HepG2 (cell line): Measurements from ENCODE around the gene MPZ. TPM values are rescaled to one million over a fixed set of nuclear protein-coding genes. Genes with fewer than 3 reads are reported as not detected.

Experiments used
- CENPT ChIP-seq: sonication (generic); formaldehyde crosslinking; IDR thresholded peaks from 2 replicates; pipeline ENCODE4 v1.8.0; 2022; ENCODE audit warnings: low read depth, mild to moderate bottlenecking, moderate library complexity, missing genetic modification reagents
- HDAC1 ChIP-seq: sonication (generic); formaldehyde crosslinking; IDR thresholded peaks from 2 replicates; pipeline ENCODE4 v1.5.1; 2020; ENCODE audit warnings: mild to moderate bottlenecking, missing genetic modification reagents
- HOXD1 ChIP-seq: sonication (generic); formaldehyde crosslinking; IDR thresholded peaks from 2 replicates; pipeline ENCODE4 v1.5.0; 2020; ENCODE audit warnings: missing genetic modification reagents
- JARID2 ChIP-seq: sonication (generic); formaldehyde crosslinking; IDR thresholded peaks from 2 replicates; pipeline ENCODE4 v1.8.1; 2023; ENCODE audit warnings: missing genetic modification reagents, inconsistent platforms; ENCODE audit not compliant: insufficient replicate concordance
- KDM3A ChIP-seq: IDR thresholded peaks from 2 replicates; pipeline ENCODE4 v1.6.1; 2018; ENCODE audit warnings: low read depth, missing compliant biosample characterization
- KDM6A ChIP-seq: IDR thresholded peaks from 2 replicates; pipeline ENCODE4 v1.6.1; 2016; ENCODE audit warnings: low read depth
- NR3C1 ChIP-seq: sonication (generic); formaldehyde crosslinking; IDR thresholded peaks from 2 replicates; pipeline ENCODE4 v1.4.0; 2020; ENCODE audit warnings: missing genetic modification reagents
- PAF1 ChIP-seq: IDR thresholded peaks from 2 replicates; pipeline ENCODE4 v1.6.1; 2016; ENCODE audit warnings: missing genetic modification reagents, missing compliant biosample characterization
- PAWR ChIP-seq: sonication (generic); formaldehyde crosslinking; IDR thresholded peaks from 2 replicates; pipeline ENCODE4 v1.4.0; 2020; ENCODE audit warnings: missing genetic modification reagents, mild to moderate bottlenecking, borderline replicate concordance
- PRMT3 ChIP-seq: sonication (generic); formaldehyde crosslinking; IDR thresholded peaks from 2 replicates; pipeline ENCODE4 v1.8.1; 2022; ENCODE audit warnings: low read depth, mild to moderate bottlenecking, moderate library complexity, missing genetic modification reagents, borderline replicate concordance
- RAD21 ChIP-seq: fragments of 450-650 bp; formaldehyde crosslinking; IDR thresholded peaks from 2 replicates; pipeline ENCODE4 v1.5.0; 2020; ENCODE audit warnings: mild to moderate bottlenecking
- RXRA ChIP-seq: sonication (generic); formaldehyde crosslinking; IDR thresholded peaks from 2 replicates; pipeline ENCODE4 v1.5.1; 2020; ENCODE audit warnings: missing genetic modification reagents
- SNRNP70 ChIP-seq: fragments of 200-400 bp; formaldehyde crosslinking; IDR thresholded peaks from 2 replicates; pipeline ENCODE4 v1.6.1; 2017; ENCODE audit warnings: mild to moderate bottlenecking, low read depth, low read length, moderate library complexity
- SRSF9 ChIP-seq: fragments of 200-400 bp; formaldehyde crosslinking; IDR thresholded peaks from 2 replicates; pipeline ENCODE4 v1.6.1; 2018; ENCODE audit warnings: borderline replicate concordance, mild to moderate bottlenecking, low read depth, low read length; ENCODE audit not compliant: insufficient read depth, poor library complexity, severe bottlenecking
- TCF7L2 ChIP-seq: IDR thresholded peaks from 2 replicates; pipeline ENCODE4 v1.6.1; 2011; ENCODE audit warnings: mild to moderate bottlenecking, low read depth, low read length, moderate library complexity
- TOE1 ChIP-seq: sonication (generic); formaldehyde crosslinking; IDR thresholded peaks from 2 replicates; pipeline ENCODE4 v1.4.0; 2020; ENCODE audit warnings: mild to moderate bottlenecking, missing genetic modification reagents
- ZFP36L1 ChIP-seq: sonication (generic); formaldehyde crosslinking; IDR thresholded peaks from 2 replicates; pipeline ENCODE4 v1.8.0; 2022; ENCODE audit warnings: mild to moderate bottlenecking, missing genetic modification reagents, moderate library complexity
- ZFP36L2 ChIP-seq: sonication (generic); formaldehyde crosslinking; IDR thresholded peaks from 2 replicates; pipeline ENCODE4 v1.4.0; 2020; ENCODE audit warnings: missing genetic modification reagents
- ZFX ChIP-seq: sonication (generic); formaldehyde crosslinking; IDR thresholded peaks from 2 replicates; pipeline ENCODE4 v1.4.0; 2020; ENCODE audit warnings: mild to moderate bottlenecking, low read depth, missing genetic modification reagents, moderate library complexity
- ZNF274 ChIP-seq: sonication (generic); formaldehyde crosslinking; IDR thresholded peaks from 2 replicates; pipeline ENCODE4 v1.5.1; 2020; ENCODE audit warnings: mild to moderate bottlenecking, missing genetic modification reagents
- ZNF382 ChIP-seq: sonication (generic); formaldehyde crosslinking; IDR thresholded peaks from 2 replicates; pipeline ENCODE4 v1.5.0; 2020; ENCODE audit warnings: missing genetic modification reagents, mild to moderate bottlenecking, borderline replicate concordance
- ZNF549 ChIP-seq: sonication (generic); formaldehyde crosslinking; IDR thresholded peaks from 2 replicates; pipeline ENCODE4 v1.5.0; 2020; ENCODE audit warnings: missing genetic modification reagents
- ZNF598 ChIP-seq: sonication (generic); formaldehyde crosslinking; IDR thresholded peaks from 2 replicates; pipeline ENCODE4 v1.5.1; 2020; ENCODE audit warnings: mild to moderate bottlenecking, missing genetic modification reagents, borderline replicate concordance
- ZNF720 ChIP-seq: sonication (generic); formaldehyde crosslinking; IDR thresholded peaks from 2 replicates; pipeline ENCODE4 v1.4.0; 2020; ENCODE audit warnings: missing genetic modification reagents
- ZNF746 ChIP-seq: sonication (generic); formaldehyde crosslinking; IDR thresholded peaks from 2 replicates; pipeline ENCODE4 v1.8.0; 2022; ENCODE audit warnings: mild to moderate bottlenecking, missing genetic modification reagents
- ZNF839 ChIP-seq: sonication (generic); formaldehyde crosslinking; IDR thresholded peaks from 2 replicates; pipeline ENCODE4 v1.4.0; 2020; ENCODE audit warnings: missing genetic modification reagents, mild to moderate bottlenecking, borderline replicate concordance
- ZSCAN31 ChIP-seq: sonication (generic); formaldehyde crosslinking; IDR thresholded peaks from 2 replicates; pipeline ENCODE4 v1.5.0; 2020; ENCODE audit warnings: low read depth, mild to moderate bottlenecking, missing genetic modification reagents
- polyA plus RNA-seq, 8 experiments: library from polyadenylated mRNA; depleted of rRNA in 3 of 8; stranded (reverse) in 7 of 8; unstranded in 1 of 8; fragments of >200 nt; fragmentation: Illumina TruSeq in 4 of 8; extraction: Trizol in 4 of 8; gene quantifications; 2 replicates each; pipeline versions ENCODE4 v1.2.1 to v1.2.3, GENCODE V29; 2011 to 2016; ENCODE audit warnings: low read depth in 4 of 8, missing spikeins in 1 of 8, mixed read lengths in 1 of 8; ENCODE audit not compliant: insufficient read depth in 1 of 8
- total RNA-seq, 5 experiments: library from RNA; depleted of rRNA; stranded (reverse); fragments of >200 nt; fragmentation: Illumina TruSeq; extraction: Trizol; gene quantifications; 2 replicates each; pipeline ENCODE4 v1.2.3, GENCODE V29; 2016; ENCODE audit warnings: low read depth in 1 of 5
- TF ChIP-seq, protein P1 (sequence below): IDR thresholded peaks from 2 replicates; pipeline ENCODE4 v1.6.1; 2012; ENCODE audit warnings: low read depth, low read length, improper control_type of control experiment
- TF ChIP-seq, protein P2 (sequence below): sonication (generic); formaldehyde crosslinking; IDR thresholded peaks from 2 replicates; pipeline ENCODE4 v1.8.1; 2023; ENCODE audit warnings: mild to moderate bottlenecking, missing genetic modification reagents, borderline replicate concordance
- TF ChIP-seq, protein P3 (sequence below): IDR thresholded peaks from 2 replicates; pipeline ENCODE4 v1.6.1; 2016; ENCODE audit warnings: missing genetic modification reagents, missing compliant biosample characterization
- TF ChIP-seq, protein P4 (sequence below): sonication (generic); formaldehyde crosslinking; IDR thresholded peaks from 2 replicates; pipeline ENCODE4 v1.5.1; 2020; ENCODE audit warnings: missing genetic modification reagents, mild to moderate bottlenecking, borderline replicate concordance

The MPZ gene
- total and polyA plus RNA-seq, 2 of the 13 experiments (the other 11 are each of a cell fraction or from before 2014, with no cell fraction given), result 18.3 to 24.6 TPM

DNA sequence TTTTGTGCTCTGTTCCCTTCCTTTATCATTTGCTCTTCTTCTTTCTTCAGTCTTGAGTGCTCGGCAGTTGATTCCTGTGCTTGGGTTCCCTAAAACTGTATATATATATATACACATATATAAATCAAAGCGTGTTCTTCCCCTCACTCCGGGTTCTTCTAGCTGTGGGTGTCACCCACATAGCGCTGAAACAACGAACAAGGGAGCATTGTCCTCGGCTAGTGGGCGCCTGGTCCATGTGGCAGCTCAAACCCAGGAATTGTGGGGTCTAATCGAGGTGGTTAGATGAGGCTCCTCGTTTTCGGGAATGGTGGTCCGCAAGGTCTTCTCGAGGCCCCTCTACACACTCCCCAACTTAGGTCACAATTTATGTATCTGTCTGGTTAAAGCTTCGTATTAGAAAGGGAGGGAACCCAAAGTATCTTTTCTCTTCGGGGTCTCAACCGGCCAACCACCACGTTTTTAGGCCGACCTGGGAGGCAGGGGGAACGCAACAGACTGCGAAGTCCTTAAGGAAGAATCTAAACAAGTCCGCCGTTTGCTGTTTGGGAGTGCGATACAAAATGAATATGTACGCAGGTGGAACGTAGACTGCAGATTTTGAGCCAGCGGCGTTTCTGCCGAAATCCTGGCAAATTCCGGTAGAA lies 3.9 kb upstream of the MPZ start (continued):
- TF ChIP-seq PAF1 (CRISPR knock-in tag) (no peak), RAD21 (CRISPR knock-in tag) (no peak), KDM6A (CRISPR knock-in tag) (no peak), ZFP36L1 (CRISPR knock-in tag) (no peak), PAWR (CRISPR knock-in tag) (no peak), CENPT (CRISPR knock-in tag) (no peak), NR3C1 (no peak), ZNF720 (CRISPR knock-in tag) (no peak), TCF7L2 (no peak), ZSCAN31 (0 out of 2 replicates have a peak, but pooled peaks have one; percentile 47), ZFX (no peak), SRSF9 (no peak), ZNF274 (CRISPR knock-in tag) (no peak), HOXD1 (no peak), ZNF746 (CRISPR knock-in tag) (peak; percentile 55; the same call in 1 of the 2 replicates), ZNF839 (CRISPR knock-in tag) (no peak), ZNF382 (CRISPR knock-in tag) (no peak), RXRA (CRISPR knock-in tag) (no peak), JARID2 (CRISPR knock-in tag) (no peak), ZNF549 (no peak), SNRNP70 (no peak), PRMT3 (CRISPR knock-in tag) (0 out of 2 replicates have a peak, but pooled peaks have one; percentile 7), TOE1 (CRISPR knock-in tag) (no peak), ZNF598 (peak; percentile 62; the same call in 1 of the 2 replicates), ZFP36L2 (no peak), HDAC1 (CRISPR knock-in tag) (no peak), KDM3A (CRISPR knock-in tag) (no peak)
- TF ChIP-seq, protein P1, sequence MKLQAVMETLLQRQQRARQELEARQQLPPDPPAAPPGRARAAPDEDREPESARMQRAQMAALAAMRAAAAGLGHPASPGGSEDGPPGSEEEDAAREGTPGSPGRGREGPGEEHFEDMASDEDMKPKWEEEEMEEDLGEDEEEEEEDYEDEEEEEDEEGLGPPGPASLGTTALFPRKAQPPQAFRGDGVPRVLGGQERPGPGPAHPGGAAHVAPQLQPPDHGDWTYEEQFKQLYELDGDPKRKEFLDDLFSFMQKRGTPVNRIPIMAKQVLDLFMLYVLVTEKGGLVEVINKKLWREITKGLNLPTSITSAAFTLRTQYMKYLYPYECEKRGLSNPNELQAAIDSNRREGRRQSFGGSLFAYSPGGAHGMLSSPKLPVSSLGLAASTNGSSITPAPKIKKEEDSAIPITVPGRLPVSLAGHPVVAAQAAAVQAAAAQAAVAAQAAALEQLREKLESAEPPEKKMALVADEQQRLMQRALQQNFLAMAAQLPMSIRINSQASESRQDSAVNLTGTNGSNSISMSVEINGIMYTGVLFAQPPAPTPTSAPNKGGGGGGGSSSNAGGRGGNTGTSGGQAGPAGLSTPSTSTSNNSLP, result no peak
- TF ChIP-seq, protein P2, sequence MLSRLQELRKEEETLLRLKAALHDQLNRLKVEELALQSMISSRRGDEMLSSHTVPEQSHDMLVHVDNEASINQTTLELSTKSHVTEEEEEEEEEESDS (CRISPR knock-in tag), result 0 out of 2 replicates have a peak, but pooled peaks have one; percentile 2
- TF ChIP-seq, protein P3, sequence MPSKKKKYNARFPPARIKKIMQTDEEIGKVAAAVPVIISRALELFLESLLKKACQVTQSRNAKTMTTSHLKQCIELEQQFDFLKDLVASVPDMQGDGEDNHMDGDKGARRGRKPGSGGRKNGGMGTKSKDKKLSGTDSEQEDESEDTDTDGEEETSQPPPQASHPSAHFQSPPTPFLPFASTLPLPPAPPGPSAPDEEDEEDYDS (CRISPR knock-in tag), result no peak
- TF ChIP-seq, protein P4, sequence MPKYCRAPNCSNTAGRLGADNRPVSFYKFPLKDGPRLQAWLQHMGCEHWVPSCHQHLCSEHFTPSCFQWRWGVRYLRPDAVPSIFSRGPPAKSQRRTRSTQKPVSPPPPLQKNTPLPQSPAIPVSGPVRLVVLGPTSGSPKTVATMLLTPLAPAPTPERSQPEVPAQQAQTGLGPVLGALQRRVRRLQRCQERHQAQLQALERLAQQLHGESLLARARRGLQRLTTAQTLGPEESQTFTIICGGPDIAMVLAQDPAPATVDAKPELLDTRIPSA (CRISPR knock-in tag), result no peak
